GM18507 (cell line): ENCODE data around the gene PDCD4.
A peak's percentile ranks its signal among the peaks of the same experiment; 100 is the strongest.
"Not testable (repeated sequence)": the region's sequence is repeated elsewhere in the genome, so short reads cannot be mapped to it uniquely, and the experiment has no call there.

Experiments
- DNase-seq: peaks from one replicate; pipeline ENCODE4 v3.0.0; 2011; ENCODE audit warnings: low read depth; ENCODE audit not compliant: insufficient read length; ENCODE audit errors: extremely low spot score
- FAIRE-seq: peaks from 2 replicates; lab custom pipeline; 2011; peaks lifted over from hg19 to GRCh38; lab: Jason Lieb, UNC

The PDCD4 gene

DNA sequence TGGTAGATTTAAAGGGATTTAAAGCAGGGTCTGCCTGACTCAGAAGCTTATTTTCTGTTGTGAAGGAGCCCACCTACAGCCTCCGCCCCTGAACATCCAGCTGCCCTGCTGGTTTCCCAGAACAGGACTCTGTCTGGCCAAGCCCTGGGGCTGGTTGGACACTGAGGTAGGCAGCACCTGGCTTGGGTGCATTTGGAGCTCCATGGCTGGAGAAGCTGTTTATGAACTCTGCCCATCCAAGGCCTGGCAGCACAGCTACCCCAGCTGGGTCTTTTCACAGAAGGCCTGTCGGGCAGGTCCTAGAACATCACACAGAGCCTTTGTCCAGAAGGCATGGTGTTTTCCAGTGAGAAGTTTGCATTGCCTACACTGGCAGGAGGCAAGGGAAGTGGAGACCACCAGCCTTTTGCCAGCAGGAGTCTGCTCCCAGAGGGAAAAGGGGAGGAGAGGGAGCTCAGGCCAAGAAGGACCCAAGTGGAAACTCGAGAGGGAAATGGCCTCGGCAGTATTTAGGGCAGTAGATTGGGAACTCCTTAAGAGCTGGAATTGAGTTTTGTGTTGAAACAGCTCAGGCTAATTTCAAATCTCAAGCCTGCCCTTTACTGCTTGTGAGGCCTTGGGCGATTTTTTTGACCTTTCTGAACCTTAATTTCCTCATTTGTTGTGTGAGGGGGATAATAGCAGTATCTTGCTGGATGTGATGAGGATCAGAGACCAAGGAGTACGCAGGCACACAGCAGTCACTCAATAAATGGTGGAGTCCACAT is 12.3 kb upstream of the PDCD4 start:
- no peak for DNase-seq
- peak; percentile 46 for FAIRE-seq

DNA sequence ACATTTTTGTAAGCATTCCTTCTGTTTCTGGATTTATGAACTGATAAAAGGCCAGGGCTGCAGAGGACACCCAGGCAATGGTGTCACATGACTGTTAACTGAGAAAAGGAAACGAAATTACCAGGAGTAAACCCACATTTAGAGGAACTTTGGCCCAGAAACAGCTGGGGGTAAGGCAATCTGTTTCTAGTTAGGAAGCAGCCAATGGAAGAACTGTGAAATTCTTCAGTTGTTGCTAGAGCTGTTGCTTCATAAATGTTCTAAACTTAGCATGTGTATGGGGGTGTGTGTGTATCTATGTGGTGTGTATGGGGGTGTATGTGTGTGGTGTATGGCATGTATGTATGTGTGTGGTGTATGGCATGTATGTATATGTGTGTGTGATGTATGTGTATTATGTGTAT is 11.8 kb upstream of the PDCD4 start:
- FAIRE-seq: peak; percentile 80

DNA sequence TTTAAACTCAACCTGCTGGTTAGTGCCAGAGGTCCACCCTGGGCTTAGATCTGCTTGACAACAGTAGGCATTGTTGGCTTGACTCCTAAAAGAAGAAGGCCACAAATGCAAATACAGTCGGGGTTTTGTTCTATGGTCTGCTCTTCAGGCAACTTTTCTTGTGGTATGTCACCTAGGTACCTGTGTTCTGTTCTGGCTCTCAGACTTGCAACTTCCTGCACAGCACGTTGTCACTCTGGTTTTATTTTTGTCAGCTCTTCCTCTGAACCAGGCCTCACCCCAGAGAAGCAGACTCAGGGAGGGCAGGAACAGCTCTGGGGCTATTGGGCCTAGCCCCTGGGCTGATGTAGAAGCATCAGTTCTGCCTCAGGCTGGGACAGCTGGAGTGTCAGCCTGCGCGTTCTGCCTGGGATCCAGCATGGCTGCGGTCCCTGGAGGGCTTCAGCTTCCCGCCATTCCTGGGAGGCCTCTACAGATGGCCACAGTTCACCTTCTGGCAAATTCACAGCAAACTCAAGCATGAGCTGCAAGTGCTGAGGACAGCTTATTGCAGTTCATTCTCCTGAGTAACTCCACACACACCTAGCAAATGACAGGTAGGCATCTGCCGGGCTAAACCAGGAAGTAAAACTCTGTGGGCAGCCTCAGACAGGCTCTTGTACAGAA is 11.0 kb upstream of the PDCD4 start:
- DNase-seq: no peak
- peak; percentile 91 for FAIRE-seq

More for the DNA sequence above, 11.8 kb upstream of the PDCD4 start:
- DNase-seq: no peak

DNA sequence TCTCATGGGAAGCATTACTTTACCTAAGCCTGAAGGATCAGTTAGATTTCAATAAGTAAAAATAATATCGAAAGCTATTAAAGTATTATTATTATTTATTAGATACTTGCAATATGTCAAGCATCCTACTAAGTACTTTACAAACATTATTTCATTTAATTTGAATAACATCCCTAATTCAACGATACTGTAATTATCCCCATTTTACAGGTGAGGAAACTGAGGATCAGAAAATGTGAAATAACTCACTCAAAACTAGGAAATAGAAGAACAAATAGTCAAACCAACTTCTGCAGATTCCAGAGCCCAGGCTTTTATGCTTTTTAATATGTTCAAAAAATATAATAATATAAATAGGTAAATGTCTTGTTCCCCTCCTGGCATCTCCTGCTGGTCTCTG is 10.3 kb upstream of the PDCD4 start:
- no peak for FAIRE-seq
- no peak for DNase-seq

DNA sequence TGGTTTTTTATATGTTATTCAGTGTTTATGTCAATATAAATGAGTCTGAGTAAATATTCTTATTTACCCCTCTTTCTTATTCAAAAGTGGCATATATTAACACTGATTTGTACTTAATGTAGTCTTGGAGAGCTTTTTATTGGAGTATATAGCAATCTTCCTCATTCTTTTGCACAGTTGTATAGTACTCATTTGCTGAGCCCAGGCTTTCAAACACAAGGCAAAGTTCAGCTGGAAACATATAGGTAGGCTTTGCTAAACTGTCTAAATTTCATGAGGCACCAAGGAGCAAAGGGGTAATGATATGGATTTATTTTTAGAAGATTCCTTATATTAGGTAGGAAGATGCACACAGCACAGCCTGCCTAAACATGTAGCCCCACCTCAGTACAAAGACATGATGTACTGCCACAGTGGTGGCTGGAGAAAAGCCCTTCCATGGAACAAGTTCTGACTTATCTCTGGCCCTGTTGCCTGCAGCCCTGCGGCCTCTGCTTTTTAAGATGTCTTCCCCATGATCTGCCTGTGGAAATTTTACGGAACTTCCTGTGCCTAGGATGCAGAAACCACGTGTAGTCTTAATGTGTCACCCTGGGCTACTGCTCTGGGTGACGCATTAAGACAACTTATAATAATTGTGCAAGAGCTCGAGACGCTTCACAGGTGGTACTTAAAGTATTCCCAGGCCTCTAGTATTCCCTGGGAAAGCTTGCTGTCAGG is 9.6 kb upstream of the PDCD4 start:
- FAIRE-seq: no peak
- DNase-seq: no peak

DNA sequence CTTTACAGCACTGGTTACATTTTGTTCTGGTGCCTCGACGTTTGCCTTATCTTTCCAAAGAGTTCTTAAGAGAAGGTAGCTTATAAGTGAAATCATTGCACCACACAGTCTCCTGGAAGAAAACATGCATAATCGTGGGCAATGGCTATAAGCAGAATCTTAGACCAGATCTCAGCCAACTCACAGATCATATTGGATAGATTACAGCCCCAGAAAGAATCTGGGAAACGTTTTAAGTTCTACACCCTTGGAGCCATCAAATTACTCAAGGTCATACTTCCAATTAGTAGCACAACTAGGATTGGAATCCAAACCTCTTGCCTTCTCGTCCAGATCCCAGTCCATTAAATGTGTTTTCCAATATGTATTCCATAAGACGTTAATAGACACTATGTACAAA is 8.8 kb upstream of the PDCD4 start:
- FAIRE-seq: no peak
- DNase-seq: no peak

DNA sequence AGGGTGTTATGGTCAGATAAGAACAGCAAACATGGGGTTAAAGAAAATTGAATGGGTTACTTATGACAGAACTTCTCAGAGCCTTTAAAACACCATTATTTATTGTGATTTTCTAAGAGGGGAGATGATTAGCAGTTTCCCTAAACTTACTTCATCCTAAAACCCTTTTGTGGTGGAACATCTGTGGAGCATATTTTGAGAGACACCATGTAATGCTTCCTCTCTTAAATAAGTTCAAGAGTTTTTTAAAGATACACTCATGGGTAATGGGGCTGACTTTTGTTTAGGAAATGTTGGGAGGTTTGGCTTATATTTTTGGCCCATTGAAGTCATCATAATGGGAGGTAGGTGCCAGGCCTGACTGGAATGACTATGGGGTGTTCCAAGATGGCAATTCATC is 8.4 kb upstream of the PDCD4 start:
- FAIRE-seq (no peak), DNase-seq (no peak)

DNA sequence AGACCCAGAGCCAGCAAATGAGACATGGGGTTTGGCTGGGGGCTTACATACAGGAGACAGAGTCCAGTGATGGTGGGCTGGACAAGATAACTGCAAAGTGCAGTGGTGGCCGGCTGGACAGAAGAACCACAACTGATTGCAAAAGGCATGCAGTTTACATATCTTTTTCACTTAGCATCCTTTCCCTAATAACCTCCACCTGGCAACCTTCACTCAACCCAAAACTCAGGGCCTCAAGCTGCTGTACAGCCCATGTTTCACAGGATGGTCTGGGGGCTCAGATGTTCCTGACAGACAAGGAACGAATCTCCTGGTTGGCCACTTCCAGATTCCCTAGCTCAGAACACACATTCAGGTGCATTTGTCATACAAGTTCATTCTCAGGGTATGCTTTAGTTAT is 7.8 kb upstream of the PDCD4 start:
- FAIRE-seq (no peak), DNase-seq (no peak)

DNA sequence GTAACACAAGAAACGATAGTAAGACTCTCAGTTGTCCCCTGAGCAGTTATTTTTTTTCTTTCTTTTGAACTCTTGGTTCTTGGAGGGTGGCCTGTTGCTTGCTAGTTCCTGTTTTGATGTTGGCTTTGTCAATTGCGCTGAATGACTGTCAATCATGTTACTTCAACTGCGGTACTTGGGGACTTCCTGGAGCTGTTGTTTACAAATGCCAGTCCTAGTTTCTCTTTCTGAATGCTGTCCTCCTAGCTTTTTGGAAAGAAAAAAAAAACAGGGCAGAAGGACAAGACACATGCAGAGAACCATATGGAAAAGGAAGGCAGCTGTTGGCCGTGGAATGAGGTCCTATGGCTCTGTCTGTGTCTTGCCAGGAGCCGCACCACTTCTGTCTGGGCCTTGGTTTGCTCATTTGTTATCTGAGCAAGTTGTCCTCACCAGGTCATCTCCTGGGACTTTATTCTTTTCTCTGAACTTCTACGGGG is 7.0 kb upstream of the PDCD4 start:
- peak; percentile 96 for FAIRE-seq

DNA sequence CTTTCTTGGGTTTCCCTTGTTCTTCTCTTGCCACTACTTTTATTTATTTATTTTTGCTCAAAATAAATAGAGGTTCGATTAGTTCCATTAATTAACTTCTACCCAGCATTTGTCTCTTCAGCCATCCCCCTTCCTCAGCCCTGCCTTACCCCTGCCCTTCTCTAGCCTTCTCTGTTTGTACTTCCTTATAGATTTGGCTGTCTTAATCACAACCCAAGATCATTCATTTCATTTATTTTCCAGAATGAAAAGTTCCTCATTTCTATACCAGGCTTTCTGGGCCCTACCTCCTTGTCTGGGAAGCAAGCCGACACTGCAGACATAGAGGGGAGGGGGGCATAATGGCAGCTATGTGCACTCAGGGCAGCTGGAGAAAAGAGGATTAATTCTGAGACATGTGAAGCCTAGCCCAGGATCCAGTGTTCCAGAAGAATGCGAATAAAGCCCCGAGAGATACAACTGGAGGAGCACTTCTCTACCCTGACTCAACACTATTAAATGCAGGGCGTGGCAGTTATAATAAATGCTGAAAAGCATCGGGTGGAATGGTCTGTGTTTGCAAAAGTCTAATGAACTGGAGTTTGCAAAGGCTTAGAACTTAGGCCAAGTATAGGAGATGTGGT is 6.4 kb upstream of the PDCD4 start:
- no peak for FAIRE-seq
- no peak for DNase-seq

More for the DNA sequence above, 7.0 kb upstream of the PDCD4 start:
- DNase-seq: no peak

DNA sequence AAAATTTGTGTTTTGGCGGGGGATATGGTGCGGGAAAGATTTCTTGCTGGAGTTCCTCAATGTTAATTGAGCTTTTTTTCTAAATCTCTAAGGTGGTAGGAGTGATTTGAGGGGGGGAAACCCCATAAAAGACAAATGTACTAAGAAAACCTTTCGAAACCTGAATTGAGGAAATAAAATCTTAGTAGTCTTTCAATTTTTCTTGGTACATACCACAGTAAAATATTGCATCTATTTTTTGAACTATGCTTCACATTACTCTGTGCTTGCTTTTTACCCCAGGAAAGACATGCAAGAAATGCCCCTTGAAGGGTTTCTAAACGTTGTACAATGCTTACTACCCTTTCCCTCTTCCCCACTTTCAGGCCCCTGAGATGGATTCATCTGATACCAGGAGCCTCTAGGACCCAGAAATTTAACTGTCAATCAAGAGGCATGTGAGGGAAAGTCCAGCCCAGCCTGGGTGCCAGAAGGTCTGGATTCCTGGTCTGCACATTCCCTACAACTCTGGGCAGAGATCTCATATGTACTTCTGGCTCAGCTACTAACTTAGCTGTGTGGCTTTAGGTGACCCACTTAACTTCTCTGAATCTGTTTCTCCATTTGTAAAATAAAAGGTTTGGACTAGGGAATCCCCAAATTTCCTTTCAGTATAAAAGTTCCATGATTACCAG is 5.8 kb upstream of the PDCD4 start:
- DNase-seq: no peak
- peak; percentile 76 for FAIRE-seq

DNA sequence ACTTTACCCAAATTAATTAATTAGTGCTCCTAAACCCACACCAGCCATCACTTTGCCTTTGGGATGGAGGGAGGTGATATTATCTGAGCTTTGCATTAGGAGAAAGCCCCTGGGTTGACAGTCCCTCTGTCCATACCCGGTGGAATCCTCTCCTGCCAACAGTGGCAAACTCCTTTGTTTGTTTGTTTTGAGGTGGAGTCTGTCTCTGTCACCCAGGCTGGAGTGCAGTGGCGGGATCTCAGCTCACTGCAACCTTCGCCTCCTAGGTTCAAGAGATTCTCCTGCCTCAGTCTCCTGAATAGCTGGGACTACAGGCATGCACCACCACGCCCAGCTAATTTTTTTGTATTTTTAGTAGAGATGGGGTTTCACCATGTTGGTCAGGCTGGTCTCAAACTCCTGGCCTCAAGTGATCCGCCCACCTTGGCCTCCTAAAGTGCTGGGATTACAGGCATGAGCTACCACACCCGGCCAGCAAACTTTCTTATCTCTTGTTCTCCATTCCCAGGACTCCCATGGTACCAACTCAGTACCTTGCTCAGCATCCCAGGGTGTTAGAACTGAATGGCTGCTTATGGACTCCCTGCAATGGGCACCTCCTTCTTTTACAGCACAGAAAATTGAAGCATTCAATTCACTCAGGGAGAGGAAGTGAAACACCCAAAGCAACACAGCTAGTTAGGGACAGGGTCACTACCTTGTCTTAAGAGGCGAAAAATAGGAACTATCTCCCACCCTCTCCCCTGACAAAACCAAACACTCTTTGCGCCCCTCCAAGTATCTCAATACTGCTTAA is 4.5 kb upstream of the PDCD4 start:
- peak; percentile 90 for FAIRE-seq
- DNase-seq: not testable (repeated sequence)

DNA sequence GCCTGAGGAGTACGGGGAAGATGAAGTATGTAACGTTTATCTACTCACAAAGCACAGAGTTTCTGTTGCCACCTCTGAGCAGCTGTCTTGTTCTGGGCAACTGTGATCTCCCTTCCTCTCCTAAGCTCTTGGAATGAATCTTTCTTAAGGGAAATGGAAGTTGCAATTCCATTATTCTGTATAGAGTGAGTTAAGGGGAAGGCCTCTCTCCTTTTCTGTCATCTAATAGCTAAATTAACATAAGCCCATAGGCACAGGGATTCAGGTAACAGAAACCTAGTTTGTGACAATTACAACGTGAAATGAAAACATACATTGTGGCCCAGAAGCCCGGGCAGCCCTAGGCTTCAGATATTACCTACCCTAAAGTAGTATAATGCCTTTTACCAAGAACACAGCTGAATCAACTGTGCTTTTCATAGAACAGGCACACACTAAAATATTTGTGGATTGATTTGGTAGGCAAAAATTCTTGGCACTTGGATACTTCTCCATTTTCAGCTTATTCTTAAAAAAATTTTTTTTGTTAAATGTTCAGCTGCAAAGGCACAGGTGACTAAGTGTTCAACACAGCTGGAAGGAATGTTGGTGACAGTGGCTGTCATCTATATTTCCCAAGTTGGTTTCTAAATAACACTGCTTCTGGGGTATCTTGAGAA is 3.8 kb upstream of the PDCD4 start:
- DNase-seq: no peak
- FAIRE-seq: no peak

DNA sequence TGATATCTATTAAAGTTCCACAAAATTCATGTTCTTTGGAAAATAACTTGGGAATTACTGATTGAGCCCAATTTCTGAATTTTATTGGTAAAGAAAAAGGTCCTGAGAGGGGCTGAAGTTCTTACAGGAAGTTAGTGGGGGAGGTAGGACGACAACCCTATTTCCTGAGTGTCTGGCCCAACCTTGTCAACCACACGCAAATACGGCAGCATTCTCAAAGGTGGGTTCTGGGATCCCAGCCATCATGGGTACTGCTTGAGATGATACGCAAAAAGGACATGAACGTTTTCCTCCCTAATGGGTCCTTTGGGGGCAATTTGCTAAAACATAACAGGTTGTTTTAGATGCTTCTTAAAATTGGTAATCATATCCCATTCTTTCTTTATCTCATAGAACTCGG is 2.7 kb upstream of the PDCD4 start:
- DNase-seq (no peak), FAIRE-seq (peak; percentile 91)

DNA sequence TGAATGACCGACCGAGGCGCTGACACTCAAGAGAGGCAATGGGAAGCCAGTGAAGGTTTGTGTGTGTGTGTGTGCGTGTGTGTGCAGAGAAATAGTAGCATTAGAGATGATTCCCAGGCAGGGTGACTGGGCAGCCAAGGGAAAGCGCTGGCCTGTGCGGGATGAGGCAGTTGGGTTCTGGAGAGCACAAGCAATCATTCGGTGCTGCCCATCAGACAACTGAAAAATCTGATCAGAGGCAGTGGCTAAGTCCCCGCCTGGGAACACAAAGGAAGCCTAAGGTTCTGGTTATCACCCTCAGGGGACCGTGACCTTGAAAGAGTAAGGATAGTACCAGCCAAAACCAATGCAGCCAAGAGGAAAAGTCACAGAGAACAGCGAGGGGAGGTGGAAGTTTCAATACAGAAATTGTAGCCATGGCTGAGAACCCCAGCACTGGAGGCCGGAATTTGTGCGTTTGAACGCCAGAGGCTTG is 868 bp upstream of the PDCD4 start:
- DNase-seq: no peak
- FAIRE-seq: no peak

DNA sequence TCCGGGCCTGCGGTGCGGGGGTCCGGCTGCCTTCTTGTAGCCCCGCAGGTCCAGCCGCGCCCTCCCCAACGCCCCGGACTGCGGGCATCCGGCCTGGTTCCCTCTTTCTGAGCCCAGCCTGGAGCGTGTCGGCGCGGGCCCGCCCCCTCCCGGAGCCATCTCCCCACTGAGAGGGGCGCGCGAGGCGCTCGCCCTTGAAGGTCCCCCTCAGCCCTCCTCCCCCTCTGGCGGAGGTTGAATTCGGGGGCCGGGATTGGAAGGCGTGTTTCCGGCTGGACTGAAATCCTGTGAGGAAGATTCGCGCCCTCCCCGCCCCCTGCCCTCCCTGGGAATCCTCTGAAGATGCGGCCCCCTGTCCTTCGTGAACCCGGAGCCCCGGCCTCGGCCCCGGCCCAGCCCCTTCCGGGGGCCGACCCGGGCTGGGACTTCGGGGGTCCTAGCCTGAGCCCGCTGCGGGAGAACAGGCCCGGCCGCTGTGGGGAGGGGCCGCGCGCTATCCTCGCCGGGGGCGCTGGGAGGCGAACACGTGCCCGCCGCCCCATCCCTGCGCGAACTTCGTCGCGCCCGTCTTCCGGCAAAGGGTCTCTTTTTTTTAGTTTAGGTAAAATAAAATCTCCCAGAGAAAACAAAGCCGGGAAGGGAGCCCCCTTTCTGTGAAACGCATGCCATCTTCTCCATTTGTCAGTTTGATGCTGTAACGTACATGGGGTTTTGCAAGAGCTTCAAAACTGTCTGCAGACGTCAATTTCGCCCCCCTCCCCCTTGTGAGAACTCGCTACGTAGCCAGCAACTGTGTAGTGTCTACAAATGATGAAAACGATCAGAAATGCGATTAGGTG is 636 bp downstream of the PDCD4 start:
- DNase-seq (no peak), FAIRE-seq (peak; percentile 88)
